Measurements from ENCODE around the gene SLC45A3. TPM values are rescaled to one million over a fixed set of nuclear protein-coding genes. Genes with fewer than 3 reads are reported as not detected.

SLC45A3 gene
- total and polyA plus RNA-seq, 2 of the 8 experiments (the other 6 are each of a cell fraction or from before 2014, with no cell fraction given): 13.0 to 14.3 TPM

DNA sequence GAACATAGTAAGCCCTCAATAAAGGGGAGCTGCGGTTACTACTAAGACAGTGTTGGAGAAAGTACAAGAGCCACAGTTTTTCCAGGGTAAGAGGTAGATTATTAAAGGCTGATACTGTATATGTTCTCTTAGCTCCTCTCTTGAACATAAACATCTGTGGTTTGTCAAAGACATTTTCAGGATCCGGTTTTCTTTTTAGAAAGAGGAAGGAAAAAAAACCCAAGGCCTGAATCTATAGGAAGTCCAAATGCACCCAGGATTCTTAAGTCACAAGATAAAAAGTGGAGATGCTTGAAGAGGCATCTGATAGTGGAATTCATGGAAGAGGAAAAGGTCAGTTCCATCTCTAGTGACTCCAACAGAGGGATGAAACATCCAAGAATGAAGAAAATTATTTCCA, 24.6 kb upstream of the SLC45A3 start (continued):
- TF ChIP-seq SAP30 (IDR thresholded peaks at IDR 0.05; ENCODE audit: insufficient read depth, insufficient replicate concordance, low read length) (no peak), SIRT6 (IDR thresholded peaks at IDR 0.05; ENCODE audit: low read length) (no peak), BACH1 (IDR thresholded peaks at IDR 0.05; ENCODE audit: low read length) (no peak), SP4 (IDR thresholded peaks at IDR 0.05; ENCODE audit: low read length) (no peak), CBX5 (IDR thresholded peaks at IDR 0.05; ENCODE audit: low read depth, low read length) (no peak), TBP (IDR thresholded peaks at IDR 0.05; ENCODE audit: low read depth, low read length) (no peak), CEBPB (IDR thresholded peaks at IDR 0.05; ENCODE audit: low read depth, low read length) (no peak)
- TF ChIP-seq, protein P1, sequence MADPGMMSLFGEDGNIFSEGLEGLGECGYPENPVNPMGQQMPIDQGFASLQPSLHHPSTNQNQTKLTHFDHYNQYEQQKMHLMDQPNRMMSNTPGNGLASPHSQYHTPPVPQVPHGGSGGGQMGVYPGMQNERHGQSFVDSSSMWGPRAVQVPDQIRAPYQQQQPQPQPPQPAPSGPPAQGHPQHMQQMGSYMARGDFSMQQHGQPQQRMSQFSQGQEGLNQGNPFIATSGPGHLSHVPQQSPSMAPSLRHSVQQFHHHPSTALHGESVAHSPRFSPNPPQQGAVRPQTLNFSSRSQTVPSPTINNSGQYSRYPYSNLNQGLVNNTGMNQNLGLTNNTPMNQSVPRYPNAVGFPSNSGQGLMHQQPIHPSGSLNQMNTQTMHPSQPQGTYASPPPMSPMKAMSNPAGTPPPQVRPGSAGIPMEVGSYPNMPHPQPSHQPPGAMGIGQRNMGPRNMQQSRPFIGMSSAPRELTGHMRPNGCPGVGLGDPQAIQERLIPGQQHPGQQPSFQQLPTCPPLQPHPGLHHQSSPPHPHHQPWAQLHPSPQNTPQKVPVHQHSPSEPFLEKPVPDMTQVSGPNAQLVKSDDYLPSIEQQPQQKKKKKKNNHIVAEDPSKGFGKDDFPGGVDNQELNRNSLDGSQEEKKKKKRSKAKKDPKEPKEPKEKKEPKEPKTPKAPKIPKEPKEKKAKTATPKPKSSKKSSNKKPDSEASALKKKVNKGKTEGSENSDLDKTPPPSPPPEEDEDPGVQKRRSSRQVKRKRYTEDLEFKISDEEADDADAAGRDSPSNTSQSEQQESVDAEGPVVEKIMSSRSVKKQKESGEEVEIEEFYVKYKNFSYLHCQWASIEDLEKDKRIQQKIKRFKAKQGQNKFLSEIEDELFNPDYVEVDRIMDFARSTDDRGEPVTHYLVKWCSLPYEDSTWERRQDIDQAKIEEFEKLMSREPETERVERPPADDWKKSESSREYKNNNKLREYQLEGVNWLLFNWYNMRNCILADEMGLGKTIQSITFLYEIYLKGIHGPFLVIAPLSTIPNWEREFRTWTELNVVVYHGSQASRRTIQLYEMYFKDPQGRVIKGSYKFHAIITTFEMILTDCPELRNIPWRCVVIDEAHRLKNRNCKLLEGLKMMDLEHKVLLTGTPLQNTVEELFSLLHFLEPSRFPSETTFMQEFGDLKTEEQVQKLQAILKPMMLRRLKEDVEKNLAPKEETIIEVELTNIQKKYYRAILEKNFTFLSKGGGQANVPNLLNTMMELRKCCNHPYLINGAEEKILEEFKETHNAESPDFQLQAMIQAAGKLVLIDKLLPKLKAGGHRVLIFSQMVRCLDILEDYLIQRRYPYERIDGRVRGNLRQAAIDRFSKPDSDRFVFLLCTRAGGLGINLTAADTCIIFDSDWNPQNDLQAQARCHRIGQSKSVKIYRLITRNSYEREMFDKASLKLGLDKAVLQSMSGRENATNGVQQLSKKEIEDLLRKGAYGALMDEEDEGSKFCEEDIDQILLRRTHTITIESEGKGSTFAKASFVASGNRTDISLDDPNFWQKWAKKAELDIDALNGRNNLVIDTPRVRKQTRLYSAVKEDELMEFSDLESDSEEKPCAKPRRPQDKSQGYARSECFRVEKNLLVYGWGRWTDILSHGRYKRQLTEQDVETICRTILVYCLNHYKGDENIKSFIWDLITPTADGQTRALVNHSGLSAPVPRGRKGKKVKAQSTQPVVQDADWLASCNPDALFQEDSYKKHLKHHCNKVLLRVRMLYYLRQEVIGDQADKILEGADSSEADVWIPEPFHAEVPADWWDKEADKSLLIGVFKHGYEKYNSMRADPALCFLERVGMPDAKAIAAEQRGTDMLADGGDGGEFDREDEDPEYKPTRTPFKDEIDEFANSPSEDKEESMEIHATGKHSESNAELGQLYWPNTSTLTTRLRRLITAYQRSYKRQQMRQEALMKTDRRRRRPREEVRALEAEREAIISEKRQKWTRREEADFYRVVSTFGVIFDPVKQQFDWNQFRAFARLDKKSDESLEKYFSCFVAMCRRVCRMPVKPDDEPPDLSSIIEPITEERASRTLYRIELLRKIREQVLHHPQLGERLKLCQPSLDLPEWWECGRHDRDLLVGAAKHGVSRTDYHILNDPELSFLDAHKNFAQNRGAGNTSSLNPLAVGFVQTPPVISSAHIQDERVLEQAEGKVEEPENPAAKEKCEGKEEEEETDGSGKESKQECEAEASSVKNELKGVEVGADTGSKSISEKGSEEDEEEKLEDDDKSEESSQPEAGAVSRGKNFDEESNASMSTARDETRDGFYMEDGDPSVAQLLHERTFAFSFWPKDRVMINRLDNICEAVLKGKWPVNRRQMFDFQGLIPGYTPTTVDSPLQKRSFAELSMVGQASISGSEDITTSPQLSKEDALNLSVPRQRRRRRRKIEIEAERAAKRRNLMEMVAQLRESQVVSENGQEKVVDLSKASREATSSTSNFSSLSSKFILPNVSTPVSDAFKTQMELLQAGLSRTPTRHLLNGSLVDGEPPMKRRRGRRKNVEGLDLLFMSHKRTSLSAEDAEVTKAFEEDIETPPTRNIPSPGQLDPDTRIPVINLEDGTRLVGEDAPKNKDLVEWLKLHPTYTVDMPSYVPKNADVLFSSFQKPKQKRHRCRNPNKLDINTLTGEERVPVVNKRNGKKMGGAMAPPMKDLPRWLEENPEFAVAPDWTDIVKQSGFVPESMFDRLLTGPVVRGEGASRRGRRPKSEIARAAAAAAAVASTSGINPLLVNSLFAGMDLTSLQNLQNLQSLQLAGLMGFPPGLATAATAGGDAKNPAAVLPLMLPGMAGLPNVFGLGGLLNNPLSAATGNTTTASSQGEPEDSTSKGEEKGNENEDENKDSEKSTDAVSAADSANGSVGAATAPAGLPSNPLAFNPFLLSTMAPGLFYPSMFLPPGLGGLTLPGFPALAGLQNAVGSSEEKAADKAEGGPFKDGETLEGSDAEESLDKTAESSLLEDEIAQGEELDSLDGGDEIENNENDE (IDR thresholded peaks at IDR 0.05; ENCODE audit: insufficient replicate concordance, low read length): no peak
- TF ChIP-seq, protein P2, sequence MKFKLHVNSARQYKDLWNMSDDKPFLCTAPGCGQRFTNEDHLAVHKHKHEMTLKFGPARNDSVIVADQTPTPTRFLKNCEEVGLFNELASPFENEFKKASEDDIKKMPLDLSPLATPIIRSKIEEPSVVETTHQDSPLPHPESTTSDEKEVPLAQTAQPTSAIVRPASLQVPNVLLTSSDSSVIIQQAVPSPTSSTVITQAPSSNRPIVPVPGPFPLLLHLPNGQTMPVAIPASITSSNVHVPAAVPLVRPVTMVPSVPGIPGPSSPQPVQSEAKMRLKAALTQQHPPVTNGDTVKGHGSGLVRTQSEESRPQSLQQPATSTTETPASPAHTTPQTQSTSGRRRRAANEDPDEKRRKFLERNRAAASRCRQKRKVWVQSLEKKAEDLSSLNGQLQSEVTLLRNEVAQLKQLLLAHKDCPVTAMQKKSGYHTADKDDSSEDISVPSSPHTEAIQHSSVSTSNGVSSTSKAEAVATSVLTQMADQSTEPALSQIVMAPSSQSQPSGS (IDR thresholded peaks at IDR 0.05; ENCODE audit: low read length): no peak

All from H1 (cell line).